Measurements from ENCODE around the gene NRG2.

The NRG2 gene

DNA sequence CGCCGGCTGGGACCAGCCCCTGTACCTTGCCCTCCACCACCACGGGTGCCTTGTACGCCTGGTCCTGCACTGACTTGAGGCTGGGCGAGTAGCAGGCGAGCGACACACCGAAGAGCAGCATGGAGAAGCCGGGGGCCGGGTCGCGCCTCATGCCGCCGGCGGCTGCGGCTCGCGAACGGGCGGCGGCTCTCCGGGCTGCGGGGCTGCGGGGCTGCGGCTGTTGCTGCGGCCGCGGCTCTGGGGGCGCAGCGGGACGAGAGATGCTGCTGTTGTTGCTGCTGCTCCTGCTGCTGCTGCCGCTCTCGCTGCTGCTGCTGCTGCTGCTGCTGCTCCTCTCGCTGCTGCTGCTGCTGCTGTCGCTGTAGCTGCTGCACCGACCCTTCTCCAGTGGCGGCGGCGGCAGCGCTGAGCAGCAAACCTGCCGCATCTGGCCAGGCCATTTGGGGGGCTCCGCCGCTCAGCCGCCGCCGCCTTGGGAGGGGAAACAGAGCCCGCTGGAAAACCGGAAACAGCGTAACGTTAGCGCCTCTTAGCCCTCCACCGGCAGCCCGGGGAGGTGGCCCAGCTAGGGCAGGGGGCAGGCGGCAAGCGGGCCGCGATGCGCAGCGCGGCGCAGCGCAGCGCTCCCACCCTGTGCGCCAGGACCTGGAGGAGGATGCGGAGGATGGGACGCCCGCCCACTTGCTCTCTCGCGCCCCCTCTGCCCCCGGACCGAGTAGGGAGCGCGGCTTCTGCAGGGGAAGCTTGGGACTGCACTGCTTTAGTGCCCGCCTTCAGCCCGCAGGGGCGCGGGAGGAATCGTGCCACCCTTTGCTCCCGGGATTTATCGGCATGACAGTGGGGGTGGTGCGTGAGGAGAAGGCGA lies at the start of gene NRG2:
NRG2 (minus strand) TSS at position 657 of the 865 bp plus-strand sequence.
- no peak for DNase-seq

DNA sequence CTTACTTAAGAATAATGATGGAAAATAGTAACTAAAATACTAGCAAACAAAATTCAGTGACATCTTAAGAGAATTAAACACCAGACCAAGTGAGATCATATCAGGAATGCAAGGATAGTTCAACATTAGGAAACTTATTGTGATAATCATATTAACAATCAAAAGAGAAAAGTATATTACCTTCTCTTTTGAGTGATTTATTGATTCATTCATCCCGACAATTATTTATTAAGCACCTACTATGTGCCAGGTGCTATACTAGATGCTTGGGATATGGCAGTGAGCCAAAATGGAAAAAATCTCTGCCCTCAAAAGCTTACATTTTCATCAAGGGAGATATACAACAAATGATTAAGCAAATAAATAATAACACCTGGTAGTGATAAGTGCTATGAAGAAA lies 47.2 kb upstream of the NRG2 start:
- DNase-seq: no peak

DNA sequence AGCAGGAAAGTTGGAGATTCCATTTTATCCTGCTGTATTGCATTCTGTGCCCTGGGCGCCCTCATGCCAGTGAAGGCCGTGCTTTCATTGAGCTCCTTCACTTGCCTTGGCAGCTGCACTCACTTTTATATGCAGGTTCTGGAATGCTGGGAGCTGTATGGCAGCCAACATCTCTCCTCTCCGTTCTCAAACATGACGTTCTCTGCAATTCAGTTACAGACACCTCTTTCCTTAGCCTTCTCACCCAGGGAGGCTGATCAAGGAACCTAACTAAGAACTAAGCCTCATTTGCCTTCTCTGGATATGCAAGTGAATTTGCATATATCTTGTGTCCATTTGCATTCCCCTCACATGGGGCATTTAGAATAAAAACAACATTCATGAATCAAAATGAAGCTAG lies 41.4 kb upstream of the NRG2 start:
- no peak for DNase-seq

DNA sequence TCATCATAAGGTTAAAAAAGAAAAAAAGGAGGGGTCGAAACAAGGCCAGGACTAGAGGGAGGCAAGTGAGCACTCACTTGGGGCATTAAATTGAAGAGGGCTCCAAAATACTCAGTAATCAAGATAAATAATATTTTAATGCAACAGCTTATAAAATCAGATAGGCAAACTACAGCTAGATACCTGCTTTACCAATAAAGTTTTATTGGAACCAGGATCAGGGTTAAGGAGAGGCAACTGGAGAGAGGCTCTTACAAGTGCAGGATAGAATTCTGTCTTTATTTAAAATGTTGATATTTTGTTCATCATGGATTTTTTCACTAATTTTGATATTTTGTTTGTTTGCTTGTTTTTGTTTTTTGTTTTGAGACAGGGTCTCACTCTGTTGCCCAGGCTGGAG lies 40.6 kb upstream of the NRG2 start:
- DNase-seq: no peak

- no peak for DNase-seq
Measured at GRCh38 chr5:140083120-140083519, 40.0 kb upstream of the NRG2 start.

GRCh38 chr5:140076788-140077187 lies 33.7 kb upstream of the NRG2 start:
- no peak for DNase-seq

- no peak for DNase-seq
Measured at GRCh38 chr5:140076142-140076541, 33.0 kb upstream of the NRG2 start.

DNA sequence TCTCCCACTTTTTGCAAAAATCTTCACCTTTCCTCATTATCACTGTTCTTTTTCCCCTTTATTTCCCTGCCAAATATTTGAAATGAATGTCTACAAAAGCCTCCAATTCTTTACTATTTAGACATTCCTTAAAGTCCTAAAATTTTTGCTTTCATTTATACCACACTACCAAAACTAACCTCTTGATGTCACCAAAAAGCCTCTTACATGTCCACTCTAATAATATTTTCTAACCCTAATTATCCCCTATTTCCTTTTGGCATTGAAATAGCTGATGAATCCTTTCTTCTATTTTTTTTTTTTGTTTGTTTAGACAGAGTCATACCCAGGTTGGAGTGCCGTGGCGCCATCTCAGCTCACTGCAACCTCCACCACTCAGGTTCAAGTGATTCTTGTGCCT lies 32.3 kb upstream of the NRG2 start:
- DNase-seq: no peak

DNA sequence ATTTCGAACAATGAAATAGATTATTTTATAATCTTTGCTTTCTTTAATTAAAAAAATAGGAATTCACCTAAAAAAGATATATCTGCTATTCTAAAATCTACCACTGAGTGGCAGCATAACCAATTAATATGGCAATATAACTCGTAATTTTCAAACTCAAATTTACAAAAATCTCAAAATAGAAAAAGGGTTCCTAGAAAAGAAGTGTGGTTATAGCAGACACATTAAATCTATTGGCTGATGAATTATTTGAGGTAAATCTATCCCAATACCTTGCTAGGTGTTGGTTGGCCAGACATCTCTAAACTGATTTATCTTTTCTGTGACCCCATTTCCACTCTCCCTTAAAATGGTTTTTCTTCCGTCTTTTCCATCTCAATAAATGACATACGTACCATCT lies 30.2 kb upstream of the NRG2 start:
- DNase-seq: no peak

- DNase-seq: no peak
Measured at GRCh38 chr5:140072812-140073211, 29.7 kb upstream of the NRG2 start.

DNA sequence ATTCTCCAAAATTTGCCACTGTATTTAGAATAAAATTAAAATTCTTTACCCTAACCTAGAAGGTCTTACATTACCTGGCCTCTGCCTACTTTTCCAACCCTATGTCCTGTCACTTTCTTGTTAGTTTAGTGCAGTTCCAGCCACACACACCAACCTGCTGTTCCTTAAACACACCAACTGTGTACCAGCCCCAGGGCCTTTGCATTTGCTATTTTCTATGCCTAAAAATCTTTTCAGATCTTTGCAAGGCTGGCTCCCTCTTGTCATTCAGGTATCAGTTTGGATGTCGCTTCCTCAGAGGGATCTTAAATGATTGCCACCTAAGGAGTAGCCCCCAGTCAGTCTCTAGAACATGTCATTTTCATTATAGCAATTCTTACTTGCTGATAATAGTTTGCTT lies 17.7 kb upstream of the NRG2 start:
- DNase-seq: no peak

GRCh38 chr5:140058212-140058932 lies 15.3 kb upstream of the NRG2 start:
- no peak for DNase-seq

- DNase-seq: no peak
Measured at GRCh38 chr5:140056880-140057279, 13.8 kb upstream of the NRG2 start.

GRCh38 chr5:140055152-140055551 lies 12.1 kb upstream of the NRG2 start:
- no peak for DNase-seq

DNA sequence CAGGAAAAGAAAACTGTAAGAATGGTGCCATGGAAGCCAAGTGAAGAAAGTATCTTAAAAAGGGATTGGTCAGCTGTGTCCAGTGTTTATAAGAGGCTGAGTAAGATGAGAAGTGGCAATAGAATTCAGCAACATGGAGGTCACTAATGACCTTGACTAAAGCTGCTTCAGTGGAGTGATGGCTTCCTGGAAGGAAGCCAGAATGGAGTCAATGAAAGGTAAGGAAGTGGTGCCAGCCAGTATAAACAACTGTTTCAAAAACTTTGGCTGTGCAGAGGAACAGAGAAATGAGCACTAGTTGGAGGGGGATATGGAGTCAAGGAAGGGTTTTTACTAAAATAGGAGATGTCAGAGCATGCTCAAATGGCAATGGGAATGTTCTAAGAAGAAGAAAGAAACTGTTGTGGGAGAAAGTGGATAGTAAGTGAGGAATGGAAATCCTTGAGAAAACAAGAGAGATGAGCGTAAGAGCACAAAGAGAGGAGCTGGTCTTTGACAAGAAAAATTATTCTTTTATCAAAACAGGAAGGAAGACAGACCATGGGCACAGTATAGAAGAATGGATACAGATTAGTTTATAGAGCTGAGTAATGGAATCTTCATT lies 11.1 kb upstream of the NRG2 start:
- peak; percentile 13 for DNase-seq

DNA sequence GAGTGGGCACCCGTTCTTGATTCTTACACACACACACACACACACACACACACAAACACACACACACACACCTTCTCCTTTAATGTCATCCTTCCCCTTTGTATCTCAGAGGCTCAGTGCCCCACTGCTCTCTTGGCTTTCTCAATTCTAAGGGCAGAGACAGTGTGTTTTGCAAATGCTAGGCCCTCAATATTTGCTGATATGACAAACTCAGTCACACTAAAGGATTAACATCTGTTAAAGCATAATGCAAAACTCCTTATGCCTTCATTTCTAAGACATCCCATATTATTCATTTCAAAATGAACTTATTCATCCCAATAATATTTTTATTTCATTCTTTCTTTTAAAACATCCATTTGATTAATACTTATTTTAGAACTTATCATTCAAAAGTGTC lies 8.9 kb upstream of the NRG2 start:
- no peak for DNase-seq

GRCh38 chr5:140049713-140050112 lies 6.6 kb upstream of the NRG2 start:
- DNase-seq: no peak

DNA sequence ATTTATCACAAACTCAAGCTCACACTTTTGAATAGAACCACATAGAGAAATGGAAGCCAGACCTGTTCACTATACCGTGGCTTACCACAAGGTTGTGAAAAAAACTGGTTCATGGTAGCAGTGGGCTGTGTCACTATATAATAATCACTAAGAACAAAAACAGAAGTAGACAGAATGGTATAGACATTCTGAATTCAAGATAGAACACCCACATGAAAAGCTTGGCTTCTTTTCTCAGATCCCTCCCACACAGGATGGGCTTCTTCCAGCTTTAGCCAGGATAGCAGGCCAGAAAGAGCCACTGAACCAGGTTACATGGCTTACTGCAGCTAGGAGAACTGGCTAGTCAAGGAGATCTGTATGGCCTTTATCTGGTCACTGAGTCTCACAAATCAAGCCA lies 6.1 kb upstream of the NRG2 start:
- no peak for DNase-seq

- no peak for DNase-seq
Measured at GRCh38 chr5:140044041-140044440, 942 bp upstream of the NRG2 start.

GRCh38 chr5:140043508-140043872 lies 391 bp upstream of the NRG2 start:
- no peak for DNase-seq

DNA sequence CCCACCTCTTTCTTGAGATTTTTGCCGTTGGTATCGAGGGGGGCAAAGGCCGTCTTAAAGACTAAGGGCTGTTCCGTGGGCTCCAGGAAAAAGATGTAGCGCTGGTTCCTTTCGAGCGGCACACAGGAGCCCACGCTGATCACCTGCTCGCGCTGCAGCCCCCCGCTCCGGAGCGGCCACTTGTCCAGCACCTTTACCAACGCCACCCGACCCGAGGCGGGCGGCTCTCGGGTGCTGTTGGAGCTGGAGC lies 781 bp downstream of the NRG2 start:
- DNase-seq: no peak

- no peak for DNase-seq
Measured at GRCh38 chr5:140041492-140042392, 1.4 kb downstream of the NRG2 start.

DNA sequence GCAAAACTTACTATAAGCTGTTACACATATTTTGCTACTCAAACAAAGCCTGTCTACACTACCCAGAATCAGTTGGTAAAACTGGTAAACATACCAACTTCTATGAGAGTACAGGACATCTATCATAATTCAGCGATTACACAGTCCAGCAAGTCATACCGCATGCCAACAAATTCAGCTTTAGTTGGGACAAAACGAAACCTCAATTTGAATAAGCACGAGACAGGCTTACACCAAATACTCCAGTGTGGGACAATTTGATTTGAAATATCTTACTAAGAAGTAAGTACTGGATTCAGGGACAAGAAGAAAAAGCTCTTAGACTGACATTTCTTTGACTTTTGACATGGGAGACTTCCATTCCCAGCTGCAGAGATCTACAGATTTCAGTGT lies 2.0 kb downstream of the NRG2 start:
- DNase-seq: no peak
